HG02678 (cell line): ENCODE measurements around the gene SNTA1.
"Not testable (repeated sequence)": the region's sequence is repeated elsewhere in the genome, so short reads cannot be mapped to it uniquely, and the experiment has no call there.

Experiments used
- ATAC-seq: cut with Tn5 transposase; IDR thresholded peaks from one replicate; pipeline ENCODE4 v1.9.1; 2021; ENCODE audit warnings: mild to moderate bottlenecking, moderate library complexity; ENCODE audit not compliant: unreplicated experiment

Gene SNTA1

DNA sequence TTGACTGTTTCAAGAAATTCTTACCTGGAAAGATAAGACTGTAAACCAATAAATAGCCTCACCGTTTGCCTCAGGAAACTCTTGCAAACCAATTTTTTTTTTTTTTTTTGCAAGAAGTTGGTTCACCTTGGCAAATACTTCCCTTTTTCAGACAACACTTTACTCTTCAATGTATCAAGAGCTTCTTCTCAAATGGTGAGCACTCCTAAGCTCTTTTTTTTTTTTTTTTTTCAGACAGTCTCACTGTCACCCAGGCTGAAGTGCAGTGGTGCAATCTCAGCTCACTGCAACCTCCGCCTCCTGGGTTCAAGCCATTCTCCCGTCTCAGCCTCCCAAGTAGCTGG lies 22.7 kb upstream of the SNTA1 start:
- no peak for ATAC-seq

DNA sequence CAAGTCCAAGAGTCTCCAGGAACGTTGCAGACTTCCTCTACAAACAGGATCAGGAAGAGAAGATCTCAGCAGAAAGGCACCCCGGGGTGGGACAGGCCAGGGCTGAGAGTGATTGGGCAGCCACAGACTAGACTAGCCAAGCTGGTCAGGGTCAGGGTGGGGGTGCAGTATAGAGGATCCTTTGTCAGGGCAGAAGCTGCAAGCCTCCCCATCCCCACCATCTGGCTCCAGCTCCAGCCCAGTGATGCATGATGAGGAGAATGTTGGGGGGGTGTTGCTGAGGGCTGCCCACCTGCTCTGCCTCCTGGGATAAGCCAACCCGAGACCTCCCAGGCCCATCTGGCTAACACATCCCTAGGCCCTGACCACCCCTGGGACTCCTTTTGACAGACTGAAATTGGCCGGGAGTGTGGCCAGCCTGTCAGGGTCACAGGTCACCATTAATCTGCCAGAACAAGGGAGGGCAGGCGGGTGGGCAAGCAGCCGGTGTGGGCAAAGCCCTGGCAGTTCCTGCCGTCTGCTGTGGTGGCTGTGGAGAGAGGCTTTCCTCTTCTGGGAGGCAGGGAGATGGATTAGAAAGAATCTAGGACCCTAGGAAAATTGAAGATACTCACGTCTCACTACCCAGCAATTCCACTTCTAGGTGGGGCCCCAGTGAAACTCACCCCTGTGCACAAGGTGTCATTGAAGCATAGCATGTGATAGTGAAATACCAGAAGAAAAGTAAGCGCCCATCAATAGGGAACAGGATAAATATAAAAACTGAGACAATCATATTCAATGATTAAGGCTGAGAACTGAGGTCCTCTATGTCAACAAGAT lies 22.1 kb upstream of the SNTA1 start:
- no peak for ATAC-seq

DNA sequence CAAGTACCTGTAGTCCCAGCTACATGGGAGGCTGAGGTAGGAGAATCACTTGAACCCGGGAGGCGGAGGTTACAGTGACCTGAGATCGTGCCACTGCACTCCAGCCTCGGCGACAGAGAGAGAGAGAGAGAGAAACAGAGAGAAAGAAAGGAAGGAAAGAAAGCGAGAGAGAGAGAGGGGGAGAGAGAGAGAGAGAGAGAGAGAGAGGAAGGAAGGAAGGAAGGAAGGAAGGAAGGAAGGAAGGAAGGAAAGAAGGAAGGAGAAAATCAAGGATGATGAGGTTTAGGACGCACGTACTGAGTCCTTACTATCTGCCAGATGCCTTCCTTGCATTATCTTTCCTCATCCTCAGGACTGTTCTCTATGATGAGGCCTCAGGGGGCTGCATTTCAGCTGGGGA lies 21.2 kb upstream of the SNTA1 start:
- not testable (repeated sequence) for ATAC-seq

DNA sequence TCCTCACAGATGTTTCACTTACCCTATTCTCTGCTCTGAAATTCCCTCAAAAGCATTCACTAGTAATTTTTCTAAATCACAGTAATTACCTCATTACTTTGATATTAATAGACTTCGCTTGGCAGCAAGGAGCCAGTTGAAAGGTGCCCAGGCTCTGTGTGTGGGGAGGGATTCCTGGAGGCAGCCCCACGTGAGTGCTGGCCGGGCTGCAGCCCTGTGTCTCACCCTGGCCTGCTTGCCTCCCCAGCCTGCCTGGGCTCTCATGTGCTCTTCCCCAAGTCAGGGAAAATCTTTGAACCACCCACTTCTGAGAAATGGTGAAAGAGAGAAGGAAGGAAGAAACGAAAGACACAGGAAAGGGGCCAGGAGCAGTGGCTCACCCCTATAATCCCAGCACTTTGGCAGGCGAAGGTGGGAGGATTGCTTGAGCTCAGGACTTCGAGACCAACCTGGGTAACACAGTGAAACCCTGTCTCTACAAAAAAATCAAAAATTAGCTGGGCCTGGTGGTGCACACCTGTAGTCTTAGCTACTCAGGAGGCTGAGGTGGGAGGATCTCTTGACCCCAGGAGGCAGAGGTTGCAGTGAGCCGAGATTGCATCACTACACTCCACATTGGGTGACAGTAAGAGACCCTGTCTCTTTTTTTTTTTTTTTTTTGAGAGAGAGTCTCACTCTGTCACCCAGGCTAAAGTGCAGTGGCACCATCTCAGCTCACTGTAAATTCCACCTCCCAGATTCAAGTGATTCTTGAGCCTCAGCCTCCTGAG lies 20.0 kb upstream of the SNTA1 start:
- no peak for ATAC-seq

DNA sequence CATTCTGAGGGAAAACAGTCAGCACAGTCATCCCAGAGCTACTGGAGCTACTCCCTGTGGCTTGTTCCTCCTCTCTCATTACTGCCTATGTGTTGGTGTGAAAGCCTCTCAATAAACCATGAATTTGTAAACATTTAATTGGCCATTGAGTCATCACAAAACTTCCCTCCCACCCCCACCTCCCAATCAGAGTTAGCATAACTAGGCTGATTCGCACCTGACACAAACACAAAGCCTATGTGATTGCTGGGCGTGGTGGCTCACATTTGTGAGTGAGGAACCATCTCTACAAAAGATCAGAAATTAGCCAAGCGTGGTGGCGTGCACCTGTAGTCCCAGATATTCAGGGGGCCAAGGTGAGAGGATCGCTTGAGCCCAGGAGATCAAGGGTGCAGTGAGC lies 17.1 kb upstream of the SNTA1 start:
- no peak for ATAC-seq

DNA sequence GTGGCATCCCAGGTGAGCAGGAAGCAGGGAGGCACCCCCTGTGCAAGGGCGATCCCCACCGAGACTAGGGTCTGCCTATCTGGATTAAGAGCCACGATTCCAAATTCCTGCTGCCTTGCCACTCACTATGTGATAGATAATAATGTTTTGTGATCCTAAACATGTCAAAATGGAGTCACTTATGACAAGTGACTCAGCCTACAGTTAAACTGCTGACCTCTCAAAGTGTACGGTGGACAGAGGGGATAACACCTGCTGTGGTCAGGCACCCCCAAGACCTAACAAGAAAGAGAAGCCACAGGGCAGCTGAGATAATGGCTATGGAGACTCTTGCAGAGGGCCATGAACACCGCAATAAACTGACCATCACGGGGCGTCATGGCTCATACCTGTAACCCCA lies 16.0 kb upstream of the SNTA1 start:
- ATAC-seq, result no peak

DNA sequence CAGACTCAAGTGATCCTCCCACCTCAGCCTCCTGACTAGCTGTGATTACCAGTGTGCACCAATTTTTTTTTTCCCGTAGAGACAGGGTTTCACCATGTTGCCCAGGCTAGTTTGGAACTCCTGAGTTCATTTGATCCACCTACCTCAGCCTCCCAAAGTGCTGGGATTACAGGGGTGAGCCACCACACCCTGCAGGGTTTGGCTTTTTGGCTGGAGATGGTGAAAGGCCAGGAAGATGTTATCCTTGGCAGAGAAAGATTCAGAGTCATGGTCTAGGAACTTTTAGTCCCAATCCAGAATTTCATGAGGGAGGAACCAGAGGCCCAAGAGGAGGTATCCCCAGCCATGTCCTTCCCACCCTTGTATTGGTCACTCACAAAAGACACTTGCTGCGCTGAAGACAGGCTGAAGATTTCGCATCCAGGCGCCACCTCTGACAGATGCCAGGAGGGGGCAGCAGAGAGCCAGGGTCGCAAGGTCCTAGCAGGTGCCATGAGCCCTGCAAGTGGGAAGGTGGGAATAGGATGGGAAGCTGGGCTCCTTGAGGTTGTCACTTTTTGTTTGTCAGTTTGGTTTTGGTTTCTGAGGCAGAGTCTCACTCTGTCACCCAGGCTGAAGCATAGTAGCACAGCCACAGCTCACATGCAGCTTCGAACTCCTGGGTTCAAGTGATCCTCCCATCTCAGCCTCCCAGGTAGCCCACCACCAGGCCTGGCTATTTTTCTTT lies 13.5 kb upstream of the SNTA1 start:
- not testable (repeated sequence) for ATAC-seq

DNA sequence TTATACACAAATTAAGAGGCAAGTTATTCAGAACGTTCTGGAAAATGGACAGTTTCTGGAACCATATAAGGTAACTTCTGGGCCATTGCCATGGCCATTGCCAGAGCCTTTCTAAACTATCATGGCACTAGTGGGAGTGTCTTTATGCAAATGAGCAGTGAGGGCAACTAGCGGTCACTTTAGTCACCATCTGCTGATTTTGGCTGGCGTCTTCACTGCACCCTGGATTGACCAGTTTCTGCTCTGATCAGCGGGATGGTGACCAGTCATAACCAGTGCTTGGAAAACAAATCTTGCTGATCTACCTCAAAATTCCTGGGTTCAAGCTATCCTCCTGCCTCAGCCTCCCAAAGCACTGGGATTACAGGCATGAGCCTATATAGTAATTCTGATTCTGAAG lies 7.3 kb upstream of the SNTA1 start:
- ATAC-seq, result no peak

DNA sequence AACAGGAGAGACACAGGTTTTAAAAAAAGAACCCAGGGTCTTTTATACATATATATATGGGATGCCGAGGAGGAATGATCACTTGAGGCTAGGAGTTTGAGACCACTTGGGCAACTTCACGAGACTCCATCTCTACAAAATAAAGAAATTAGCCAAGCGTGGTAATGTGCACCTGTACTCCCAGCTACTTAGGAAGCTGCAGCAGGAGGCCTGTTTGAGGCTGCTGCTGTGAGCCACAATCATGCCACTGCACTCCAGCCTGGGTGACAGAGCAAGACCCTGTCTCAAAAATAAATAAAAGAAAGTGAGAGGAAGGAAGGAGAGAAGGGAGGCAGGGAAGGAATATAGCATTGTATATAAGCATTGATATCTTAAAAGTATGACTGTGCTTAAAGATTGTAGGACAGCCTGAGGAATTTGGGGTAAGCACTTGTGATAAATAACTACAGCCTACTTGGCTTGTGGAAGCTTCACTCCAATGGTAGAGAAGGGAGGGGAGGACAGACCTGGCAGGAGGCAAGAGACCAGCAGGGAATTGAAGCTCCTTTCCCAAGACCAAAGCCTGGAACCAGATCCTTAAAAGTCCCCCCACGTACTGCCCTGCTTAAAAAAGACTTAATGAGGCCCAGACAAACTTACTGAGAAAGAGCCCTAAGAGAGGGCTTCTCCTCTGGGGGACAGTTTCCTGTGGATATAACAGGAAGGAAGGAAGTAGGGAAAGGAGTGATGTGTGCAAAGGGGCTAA lies 2.5 kb upstream of the SNTA1 start:
- no peak for ATAC-seq

DNA sequence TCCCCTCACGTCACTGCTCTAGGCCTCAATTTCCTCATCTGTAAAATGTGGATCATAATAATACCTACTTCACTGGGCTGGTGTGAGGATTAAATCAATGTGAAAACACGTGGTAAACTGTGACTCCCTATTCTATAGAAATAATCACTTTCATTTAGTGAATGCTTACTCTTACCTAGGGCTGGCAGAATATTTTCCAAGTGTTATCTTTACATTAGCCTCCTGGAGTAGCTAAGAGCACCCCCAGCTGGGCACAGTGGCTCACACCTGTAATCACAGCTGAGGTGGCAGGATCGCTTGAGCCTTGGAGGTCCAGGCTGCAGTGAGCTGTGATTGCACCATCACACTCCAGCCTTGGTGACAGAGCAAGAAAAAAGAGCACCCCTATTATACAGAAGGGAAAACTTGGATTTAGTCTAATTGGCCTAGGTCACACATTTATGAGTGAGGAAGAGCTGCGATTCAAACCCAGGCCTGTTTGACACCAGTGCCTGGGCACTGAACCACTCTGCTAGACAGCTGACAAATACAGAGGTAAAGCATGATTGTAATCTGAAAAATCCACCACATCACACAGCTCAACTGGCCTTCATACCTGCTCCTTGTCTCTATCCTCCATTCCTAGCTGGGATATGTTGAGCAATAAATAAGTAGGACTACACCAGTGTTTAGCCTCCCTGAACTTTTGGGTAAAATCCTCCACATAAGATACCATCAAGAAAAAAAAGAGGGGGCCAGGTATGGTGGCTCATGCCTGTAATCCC lies 1.4 kb upstream of the SNTA1 start:
- no peak for ATAC-seq

DNA sequence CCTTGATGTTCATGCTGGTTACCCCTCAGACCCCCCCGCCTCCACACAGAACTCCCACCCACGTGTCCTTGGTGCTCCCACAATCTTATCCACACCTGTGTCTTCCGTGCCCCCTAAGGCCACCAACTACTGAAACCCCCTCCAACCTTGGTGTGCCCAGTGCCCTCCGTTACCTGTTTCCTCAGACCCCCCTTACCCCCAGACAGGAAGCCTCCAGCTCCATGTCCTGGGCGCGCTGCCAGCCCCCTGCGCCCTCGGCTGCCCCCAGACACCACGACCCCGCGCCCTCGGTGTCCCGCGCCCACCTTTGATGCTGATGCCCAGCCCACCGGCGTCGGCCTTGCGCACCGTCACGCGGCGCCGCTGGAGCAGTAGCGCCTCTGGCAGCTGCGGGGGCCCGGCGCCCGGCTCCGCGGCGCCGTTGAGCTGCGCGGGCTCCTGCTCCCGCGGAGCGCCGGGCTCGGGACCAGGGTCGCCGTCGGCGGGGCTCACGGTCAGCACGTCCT lies 504 bp downstream of the SNTA1 start:
- no peak for ATAC-seq

DNA sequence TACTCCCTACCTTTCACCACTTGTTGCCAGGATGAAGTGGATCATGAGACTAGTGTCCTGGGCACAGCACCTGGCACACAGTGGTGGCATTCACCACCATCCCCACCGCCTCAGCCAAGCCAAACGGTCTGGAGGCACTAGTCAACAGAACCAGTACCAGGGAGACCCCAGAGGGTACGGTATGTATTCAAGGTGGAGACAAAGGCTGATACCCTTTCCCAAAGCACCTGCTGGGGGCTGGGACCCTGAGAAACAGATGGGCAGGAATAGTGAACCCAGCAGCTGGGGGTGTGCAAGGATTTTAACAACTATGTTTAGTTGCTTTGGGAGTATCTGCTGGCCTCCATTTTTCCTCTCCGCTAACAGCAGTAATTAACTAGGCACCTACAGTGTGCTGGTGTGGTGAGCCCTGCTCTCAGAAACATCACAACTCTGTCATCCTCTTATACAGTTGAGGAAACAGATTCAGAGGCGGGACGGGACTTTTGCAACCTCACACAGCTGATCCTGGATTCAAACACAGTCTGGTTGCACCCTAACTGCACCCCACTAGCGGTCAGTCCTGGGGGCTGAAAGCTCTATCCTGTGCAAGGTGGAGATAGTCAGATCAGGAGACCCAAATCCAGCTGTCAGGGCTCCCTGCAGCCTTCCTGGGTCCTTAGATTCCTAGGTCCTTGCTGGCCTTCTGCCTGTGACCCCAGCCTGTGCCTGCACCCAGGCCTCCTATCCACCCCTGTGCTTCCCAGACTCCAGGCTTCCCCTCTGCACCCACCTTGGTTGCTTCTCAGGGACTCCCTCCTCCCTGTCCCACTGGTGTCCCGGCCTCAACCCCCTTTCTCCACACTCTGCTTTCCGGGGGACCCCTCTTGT lies 1.2 kb downstream of the SNTA1 start:
- ATAC-seq, result no peak

DNA sequence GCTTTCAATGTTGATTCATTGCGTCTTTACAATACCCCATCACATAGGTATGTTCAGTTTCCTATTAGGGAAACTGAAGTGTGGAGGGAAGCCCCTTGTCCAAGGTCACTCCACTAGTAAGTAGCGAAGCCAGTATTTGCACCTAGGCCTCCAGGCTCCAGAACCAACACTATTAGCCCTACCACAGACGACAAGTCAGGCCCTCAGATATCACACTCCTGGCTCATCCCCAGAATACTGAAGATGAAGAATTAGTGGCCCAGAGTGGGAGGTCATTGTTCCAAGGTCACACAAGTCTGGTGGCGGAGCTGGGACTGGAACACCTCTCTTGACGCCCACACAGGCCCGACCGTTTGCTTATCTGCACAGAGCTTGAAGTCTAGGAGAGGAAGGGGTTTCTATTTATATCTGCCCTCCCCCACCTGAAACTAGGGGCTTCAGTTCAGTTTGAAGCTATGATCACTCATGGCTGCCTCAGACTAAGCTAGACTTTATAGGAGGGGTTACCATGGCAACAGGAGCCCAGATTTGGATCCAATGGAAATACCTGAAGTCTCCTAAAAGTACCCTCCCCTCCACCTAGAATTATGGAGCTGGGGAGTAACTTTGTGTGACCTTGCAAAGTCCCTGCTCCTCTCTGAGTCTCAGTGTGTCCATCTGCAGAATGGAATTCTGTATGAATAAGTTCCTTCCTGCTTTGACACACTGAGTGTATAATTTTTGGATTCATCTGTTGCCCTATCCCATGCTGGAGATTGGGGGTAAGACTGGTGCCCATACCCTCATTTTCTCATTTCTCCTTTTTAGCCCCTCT lies 2.2 kb downstream of the SNTA1 start:
- ATAC-seq, result no peak

DNA sequence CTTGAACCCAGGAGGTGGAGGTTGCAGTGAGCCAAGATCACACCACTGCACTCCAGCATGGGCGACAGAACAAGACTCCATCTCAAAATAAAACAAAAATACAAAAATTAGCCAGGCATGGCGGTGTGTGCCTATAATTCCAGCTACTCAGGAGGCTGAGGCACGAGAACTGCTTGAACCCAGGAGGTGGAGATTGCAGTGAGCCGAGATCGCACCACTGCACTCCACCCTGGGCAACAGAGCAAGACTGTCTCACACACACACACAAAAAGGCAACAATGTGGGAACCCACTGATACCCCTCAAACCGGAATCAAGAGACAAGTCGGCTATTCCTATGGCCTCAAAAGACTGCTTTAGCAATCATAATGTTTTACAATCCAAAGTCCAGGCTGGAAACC lies 3.0 kb downstream of the SNTA1 start:
- not testable (repeated sequence) for ATAC-seq

DNA sequence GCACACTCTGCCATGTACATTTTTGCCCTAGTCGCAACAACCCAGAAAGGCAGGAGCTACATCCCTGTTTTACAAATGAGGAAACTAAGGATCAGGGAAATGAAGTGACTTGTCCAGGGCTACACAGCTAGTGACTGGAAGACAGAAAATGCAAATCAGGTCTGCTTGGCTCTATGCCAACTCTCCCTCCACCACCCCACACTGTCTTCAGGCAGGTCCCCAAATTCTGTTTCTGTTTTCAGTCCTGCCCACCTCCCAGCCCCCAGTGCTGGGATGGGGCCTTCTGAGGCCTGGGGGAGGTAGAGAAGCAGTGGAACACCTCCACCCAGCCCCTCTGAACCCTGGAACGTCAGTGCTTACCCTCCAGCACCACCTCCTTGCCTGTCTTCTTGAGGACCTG lies 5.1 kb downstream of the SNTA1 start:
- ATAC-seq, result no peak

DNA sequence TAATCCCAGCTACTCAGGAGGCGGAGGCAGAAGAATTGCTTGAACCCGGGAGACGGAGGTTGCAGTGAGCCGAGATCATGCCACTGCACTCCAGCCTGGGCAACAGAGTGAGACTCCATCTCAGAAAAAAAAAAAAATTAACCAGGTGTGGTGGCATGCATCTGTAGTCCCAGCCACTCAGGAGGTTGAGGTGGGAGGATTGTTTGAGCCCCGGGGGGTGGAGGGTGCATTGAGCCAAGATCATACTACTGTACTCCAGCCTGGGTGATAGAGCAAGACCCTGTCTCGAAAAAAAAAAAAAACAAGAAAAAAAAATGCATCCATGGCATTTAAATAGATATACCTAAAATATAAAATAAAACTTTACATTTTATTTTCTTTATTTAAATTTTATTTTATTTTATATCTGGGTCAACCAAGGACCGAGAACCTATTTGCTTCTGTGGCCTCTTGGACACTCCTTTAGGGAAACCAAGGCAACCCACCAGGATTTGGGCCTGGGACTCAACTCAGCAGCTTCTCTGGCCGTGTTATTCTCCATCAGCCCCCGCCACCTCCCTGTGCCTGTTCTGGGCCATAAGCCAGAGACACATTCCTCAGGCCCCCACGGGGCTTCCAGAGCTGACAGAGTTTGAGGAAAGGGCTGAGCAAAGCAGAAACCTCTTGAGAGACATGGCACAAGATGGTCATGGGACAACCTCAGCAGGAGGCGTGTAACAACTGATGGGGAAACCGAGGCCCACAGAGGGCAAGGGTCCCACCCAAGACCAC lies 6.2 kb downstream of the SNTA1 start:
- no peak for ATAC-seq

DNA sequence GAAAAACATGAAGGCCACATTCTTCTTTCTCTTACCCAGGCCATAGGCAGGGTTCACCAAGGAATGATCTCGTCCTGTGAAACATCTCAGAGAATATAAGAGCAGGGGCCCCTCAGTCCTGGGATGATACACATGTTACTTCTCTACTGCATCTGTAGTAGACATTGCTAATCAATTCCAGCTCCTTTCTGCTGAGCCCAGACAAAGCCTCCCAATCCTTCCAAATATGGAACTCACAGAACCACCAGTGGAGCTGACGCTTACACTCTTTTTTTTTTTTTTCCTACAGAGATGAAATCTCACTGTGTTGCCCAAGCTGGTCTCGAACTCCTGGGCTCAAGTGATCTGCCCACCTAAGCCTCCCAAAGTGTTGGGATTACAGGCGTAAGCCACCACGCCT lies 9.1 kb downstream of the SNTA1 start:
- ATAC-seq, result no peak
